Gastrocnemius medialis (tissue), 4 donors: Measurements from ENCODE around the gene FPGS. TPM values are rescaled to one million over a fixed set of nuclear protein-coding genes. Genes with fewer than 3 reads are reported as not detected.

ENCODE experiments used
- ATAC-seq, 2 donors: fragments of 150-250 bp; one replicate each; pipeline ENCODE4 v1.9.1; 2016
- DNase-seq, 2 donors: peaks; one replicate each; pipeline ENCODE4 v3.0.0-alpha.2; 2019
- H3K27ac ChIP-seq, 4 donors: fragments of 200-600 bp; sonication (generic); 1 replicate in 1 of 4; 2 replicates in 3 of 4; pipeline ENCODE4 v1.5.1; 2016 to 2018; ENCODE audit warnings: mild to moderate bottlenecking in 2 of 4, moderate library complexity in 1 of 4
- H3K27me3 ChIP-seq, 3 donors: fragments of 200-600 bp; sonication (generic) in 2 of 3; 1 replicate in 1 of 3; 2 replicates in 2 of 3; pipeline versions ENCODE4 v1.5.1 to v1.6.0; 2016 to 2019; ENCODE audit warnings: mild to moderate bottlenecking in 1 of 3, moderate library complexity in 1 of 3
- H3K36me3 ChIP-seq, 2 donors: fragments of 200-600 bp; sonication (generic) in 1 of 2; one replicate each; pipeline ENCODE4 v1.5.1; 2017 to 2018
- H3K4me1 ChIP-seq, 2 donors: fragments of 200-600 bp; sonication (generic) in 1 of 2; one replicate each; pipeline ENCODE4 v1.5.1; 2016 to 2017; ENCODE audit warnings: mild to moderate bottlenecking in 2 of 2
- H3K4me3 ChIP-seq, 4 donors: fragments of 200-600 bp; sonication (generic) in 3 of 4; 1 replicate in 1 of 4; 2 replicates in 3 of 4; pipeline ENCODE4 v1.5.1; 2016 to 2019; ENCODE audit warnings: mild to moderate bottlenecking in 2 of 4
- H3K9me3 ChIP-seq, 3 donors: fragments of 200-600 bp; sonication (generic) in 2 of 3; 1 replicate in 1 of 3; 2 replicates in 2 of 3; pipeline ENCODE4 v1.5.1; 2016 to 2019
- CTCF ChIP-seq, 5 experiments: fragments of 450-650 bp in 3 of 5; fragments of 200-600 bp in 2 of 5; sonication (generic) in 2 of 5; IDR thresholded peaks in 4 of 5; conservative IDR thresholded peaks in 1 of 5; 1 replicate in 4 of 5; 2 replicates in 1 of 5; pipeline ENCODE4 v1.5.1; 2016 to 2019; ENCODE audit warnings: antibody characterized with exemption in 5 of 5, mild to moderate bottlenecking in 3 of 5, moderate library complexity in 3 of 5
- POLR2A ChIP-seq, 2 donors: fragments of 450-650 bp; IDR thresholded peaks; one replicate each; pipeline ENCODE4 v1.6.1; 2017; ENCODE audit warnings: antibody characterized with exemption in 2 of 2, mild to moderate bottlenecking in 2 of 2, moderate library complexity in 2 of 2
- in situ Hi-C, 4 donors: fragments of 200-750 bp; cut with MboI; loops; one replicate each; pipeline versions ENCODE4 v1.15.0 to v1.8.0; 2017; ENCODE audit warnings: low sequenced_read_pairs in 4 of 4
- intact Hi-C: fragments of 100-400 bp; cut with DNase I; formaldehyde crosslinking; loops from one replicate; pipeline ENCODE4 v1.15.1; 2023; ENCODE audit warnings: low total_unique reads
- total RNA-seq, 4 donors: library from RNA; depleted of rRNA; stranded (reverse); fragments of >200 nt; gene quantifications; one replicate each; pipeline versions ENCODE4 v1.1.0 to v1.2.3, GENCODE V29; 2016

The FPGS gene
- total RNA-seq, 4 donors from 2014 or later: 36.4 to 87.6 (median 47.7) TPM

DNA sequence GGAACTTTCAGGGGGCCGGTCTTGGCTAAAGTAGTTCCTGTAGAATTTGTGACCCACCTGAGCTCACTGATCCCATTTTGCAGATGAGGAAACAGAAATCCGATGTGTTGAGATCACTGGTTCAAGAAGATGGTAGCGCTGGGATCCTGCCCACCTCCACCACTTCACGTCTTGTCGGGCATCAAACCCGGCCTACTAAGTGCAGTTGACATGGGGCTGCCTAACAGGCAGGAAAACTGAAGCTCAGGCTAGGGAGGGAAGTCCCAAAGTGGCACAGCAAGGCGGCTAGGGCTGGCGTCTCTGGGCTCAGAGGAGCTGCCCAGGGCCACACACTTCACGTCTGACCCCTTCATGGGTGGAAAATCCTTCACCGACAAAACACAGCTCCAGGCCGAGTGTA, 52.3 kb downstream of the FPGS start:
- in situ Hi-C loops: no loop called here
- Histone ChIP-seq H3K4me1 (peaks cover 18 to 25% of the 10 kb centered on the region in 2 donors), H3K27ac (peak overlapping the region; percentile 69 to 80 (median 76)), H3K36me3 (no peaks in the 10 kb centered on the region), H3K4me3 (peak overlapping the region in 3 of 4 donors; percentile 63 to 73 (median 64)), H3K27me3 (no peaks in the 10 kb centered on the region), H3K9me3 (no peaks in the 10 kb centered on the region)
- ATAC-seq (no peak), DNase-seq (no peak)
- intact Hi-C loops: no loop called here
- TF ChIP-seq CTCF (IDR thresholded peaks at IDR 0.05 in 4 of 5, conservative IDR thresholded peaks at IDR 0.05 in 1 of 5) (no peak), POLR2A (IDR thresholded peaks at IDR 0.05) (no peak)

GRCh38 chr9:127855522-127855921, 52.8 kb downstream of the FPGS start:
- H3K4me3 ChIP-seq: no peak overlapping the region
- H3K36me3 ChIP-seq: no peaks in the 10 kb centered on the region
- in situ Hi-C loops (no loop called here), intact Hi-C loops (no loop called here)
- H3K4me1 ChIP-seq: peaks cover 18 to 25% of the 10 kb centered on the region in 2 donors
- peak overlapping the region in 3 of 4 donors; percentile 69 to 80 (median 78) for H3K27ac ChIP-seq
- no peaks in the 10 kb centered on the region for H3K9me3 ChIP-seq
- no peaks in the 10 kb centered on the region for H3K27me3 ChIP-seq
- no peak for TF ChIP-seq CTCF (IDR thresholded peaks at IDR 0.05 in 4 of 5, conservative IDR thresholded peaks at IDR 0.05 in 1 of 5)
- TF ChIP-seq POLR2A (IDR thresholded peaks at IDR 0.05): no peak
- ATAC-seq: no peak
- DNase-seq: no peak

DNA sequence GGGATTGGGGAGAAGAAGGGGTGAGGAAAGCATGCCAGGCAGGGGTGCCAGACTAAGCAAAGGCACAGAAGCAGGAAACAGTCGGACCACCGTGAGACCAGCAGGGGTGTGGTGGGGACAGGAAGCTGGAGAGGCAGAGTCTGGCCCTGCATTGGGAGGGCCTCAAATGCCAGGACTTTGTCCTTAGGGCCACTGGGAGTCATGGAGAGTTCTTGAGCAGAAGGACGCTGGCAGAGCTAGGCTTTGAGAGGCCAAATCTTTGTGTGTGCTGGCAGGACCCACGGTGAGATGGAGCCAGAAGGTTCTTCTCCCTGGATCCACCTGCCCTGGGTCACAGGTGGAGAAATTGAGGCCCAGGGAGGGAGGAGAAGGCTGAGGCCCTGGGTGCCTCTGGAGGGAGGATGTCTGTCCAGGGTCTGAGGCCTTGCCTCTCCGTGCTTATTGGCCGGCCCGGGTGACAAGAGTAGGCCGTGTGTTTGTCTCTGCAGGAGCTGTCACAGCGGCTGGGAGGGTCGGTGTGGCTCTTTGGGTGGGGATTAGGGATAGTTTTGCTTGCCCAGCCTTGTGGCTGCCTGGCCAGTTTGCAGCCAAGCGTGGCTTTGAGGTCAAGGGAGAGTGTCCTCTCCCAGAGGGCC, 53.5 kb downstream of the FPGS start:
- intact Hi-C loops (no loop called here), in situ Hi-C loops (no loop called here)
- no peak for DNase-seq
- Histone ChIP-seq H3K9me3 (no peaks in the 10 kb centered on the region), H3K4me1 (peaks cover 19 to 30% of the 10 kb centered on the region in 2 donors), H3K36me3 (no peaks in the 10 kb centered on the region), H3K27ac (peak overlapping the region in 3 of 4 donors; percentile 69 to 80 (median 78)), H3K27me3 (no peaks in the 10 kb centered on the region), H3K4me3 (no peak overlapping the region)
- TF ChIP-seq CTCF (IDR thresholded peaks at IDR 0.05 in 4 of 5, conservative IDR thresholded peaks at IDR 0.05 in 1 of 5) (no peak), POLR2A (IDR thresholded peaks at IDR 0.05) (no peak)
- ATAC-seq: no peak

- ATAC-seq: no peak
- Histone ChIP-seq H3K27me3 (no peaks in the 10 kb centered on the region), H3K4me1 (peaks cover 24 to 35% of the 10 kb centered on the region in 2 donors), H3K27ac (peak overlapping the region in 3 of 4 donors; percentile 69 to 80 (median 78)), H3K36me3 (no peaks in the 10 kb centered on the region), H3K9me3 (no peaks in the 10 kb centered on the region), H3K4me3 (no peak overlapping the region)
- intact Hi-C loops: no loop called here
- no peak for DNase-seq
- TF ChIP-seq CTCF (IDR thresholded peaks at IDR 0.05 in 4 of 5, conservative IDR thresholded peaks at IDR 0.05 in 1 of 5): no peak
- no peak for TF ChIP-seq POLR2A (IDR thresholded peaks at IDR 0.05)
- in situ Hi-C loops: no loop called here
Observed at GRCh38 chr9:127856729-127857116, 54.0 kb downstream of the FPGS start.
